ENCODE data around the gene RADIL.

RADIL gene

GRCh38 chr7:4845740-4846142, 37.8 kb downstream of the RADIL start:
- Histone ChIP-seq H3K36me3 (ENCODE audit: insufficient read depth, low read length) (no peaks in the 10 kb centered on the region), H3K27me3 (ENCODE audit: control insufficient read depth, insufficient read depth, low read length) (peaks cover 10% of the 10 kb centered on the region), H3K4me2 (ENCODE audit: low read length) (peak overlapping the region; percentile 39), H3K4me1 (ENCODE audit: control insufficient read depth, insufficient read depth, low read length) (no peaks in the 10 kb centered on the region), H3K4me3 (ENCODE audit: low read length) (peak overlapping the region; percentile 31), H3K9me3 (replicated peaks; ENCODE audit: low read length) (no peaks in the 10 kb centered on the region), H3K9ac (ENCODE audit: low read depth, low read length) (no peak overlapping the region)

GRCh38 chr7:4842319-4843064, 41.0 kb downstream of the RADIL start:
- H3K4me2 ChIP-seq (ENCODE audit: low read length), result no peak overlapping the region
- H3K36me3 ChIP-seq (ENCODE audit: insufficient read depth, low read length), result no peaks in the 10 kb centered on the region
- no peak overlapping the region for H3K4me3 ChIP-seq (ENCODE audit: low read length)
- no peaks in the 10 kb centered on the region for H3K9me3 ChIP-seq (replicated peaks; ENCODE audit: low read length)
- H3K27me3 ChIP-seq (ENCODE audit: control insufficient read depth, insufficient read depth, low read length), result peaks cover 10% of the 10 kb centered on the region
- H3K4me1 ChIP-seq (ENCODE audit: control insufficient read depth, insufficient read depth, low read length), result no peaks in the 10 kb centered on the region
- H3K9ac ChIP-seq (ENCODE audit: low read depth, low read length), result no peak overlapping the region

GRCh38 chr7:4841836-4842235, 41.7 kb downstream of the RADIL start:
- H3K36me3 ChIP-seq (ENCODE audit: insufficient read depth, low read length), result no peaks in the 10 kb centered on the region
- H3K27me3 ChIP-seq (ENCODE audit: control insufficient read depth, insufficient read depth, low read length), result peaks cover 10% of the 10 kb centered on the region
- no peak overlapping the region for H3K4me3 ChIP-seq (ENCODE audit: low read length)

GRCh38 chr7:4841007-4841784, 42.3 kb downstream of the RADIL start:
- Histone ChIP-seq H3K9me3 (replicated peaks; ENCODE audit: low read length) (no peaks in the 10 kb centered on the region), H3K4me3 (ENCODE audit: low read length) (no peak overlapping the region), H3K9ac (ENCODE audit: low read depth, low read length) (no peak overlapping the region), H3K36me3 (ENCODE audit: insufficient read depth, low read length) (no peaks in the 10 kb centered on the region), H3K4me2 (ENCODE audit: low read length) (no peak overlapping the region), H3K27me3 (ENCODE audit: control insufficient read depth, insufficient read depth, low read length) (peaks cover 10% of the 10 kb centered on the region), H3K4me1 (ENCODE audit: control insufficient read depth, insufficient read depth, low read length) (no peaks in the 10 kb centered on the region)

More at GRCh38 chr7:4841836-4842235, 41.7 kb downstream of the RADIL start:
- Histone ChIP-seq H3K4me2 (ENCODE audit: low read length) (no peak overlapping the region), H3K9ac (ENCODE audit: low read depth, low read length) (no peak overlapping the region), H3K9me3 (replicated peaks; ENCODE audit: low read length) (no peaks in the 10 kb centered on the region), H3K4me1 (ENCODE audit: control insufficient read depth, insufficient read depth, low read length) (no peaks in the 10 kb centered on the region)

- H3K4me3 ChIP-seq (ENCODE audit: low read length), result no peak overlapping the region
These were observed 43.4 kb downstream of the RADIL start for GRCh38 chr7:4840079-4840501.

GRCh38 chr7:4838626-4839334, 44.7 kb downstream of the RADIL start:
- Histone ChIP-seq H3K4me1 (ENCODE audit: control insufficient read depth, insufficient read depth, low read length) (no peaks in the 10 kb centered on the region), H3K27me3 (ENCODE audit: control insufficient read depth, insufficient read depth, low read length) (no peaks in the 10 kb centered on the region), H3K4me3 (ENCODE audit: low read length) (no peak overlapping the region), H3K9ac (ENCODE audit: low read depth, low read length) (no peak overlapping the region), H3K4me2 (ENCODE audit: low read length) (no peak overlapping the region), H3K9me3 (replicated peaks; ENCODE audit: low read length) (no peaks in the 10 kb centered on the region), H3K36me3 (ENCODE audit: insufficient read depth, low read length) (no peaks in the 10 kb centered on the region)

More at GRCh38 chr7:4840079-4840501, 43.4 kb downstream of the RADIL start:
- H3K9me3 ChIP-seq (replicated peaks; ENCODE audit: low read length), result no peaks in the 10 kb centered on the region
- no peaks in the 10 kb centered on the region for H3K36me3 ChIP-seq (ENCODE audit: insufficient read depth, low read length)
- H3K4me1 ChIP-seq (ENCODE audit: control insufficient read depth, insufficient read depth, low read length), result no peaks in the 10 kb centered on the region
- no peak overlapping the region for H3K4me2 ChIP-seq (ENCODE audit: low read length)
- no peak overlapping the region for H3K9ac ChIP-seq (ENCODE audit: low read depth, low read length)
- peaks cover 3% of the 10 kb centered on the region for H3K27me3 ChIP-seq (ENCODE audit: control insufficient read depth, insufficient read depth, low read length)

GRCh38 chr7:4837803-4838625, 45.5 kb downstream of the RADIL start:
- no peaks in the 10 kb centered on the region for H3K9me3 ChIP-seq (replicated peaks; ENCODE audit: low read length)
- H3K27me3 ChIP-seq (ENCODE audit: control insufficient read depth, insufficient read depth, low read length), result no peaks in the 10 kb centered on the region
- no peaks in the 10 kb centered on the region for H3K36me3 ChIP-seq (ENCODE audit: insufficient read depth, low read length)
- no peaks in the 10 kb centered on the region for H3K4me1 ChIP-seq (ENCODE audit: control insufficient read depth, insufficient read depth, low read length)
- no peak overlapping the region for H3K9ac ChIP-seq (ENCODE audit: low read depth, low read length)
- no peak overlapping the region for H3K4me3 ChIP-seq (ENCODE audit: low read length)
- no peak overlapping the region for H3K4me2 ChIP-seq (ENCODE audit: low read length)

- Histone ChIP-seq H3K4me3 (ENCODE audit: low read length) (no peak overlapping the region), H3K36me3 (ENCODE audit: insufficient read depth, low read length) (no peaks in the 10 kb centered on the region), H3K4me1 (ENCODE audit: control insufficient read depth, insufficient read depth, low read length) (no peaks in the 10 kb centered on the region), H3K27me3 (ENCODE audit: control insufficient read depth, insufficient read depth, low read length) (no peaks in the 10 kb centered on the region), H3K9me3 (replicated peaks; ENCODE audit: low read length) (no peaks in the 10 kb centered on the region), H3K9ac (ENCODE audit: low read depth, low read length) (no peak overlapping the region), H3K4me2 (ENCODE audit: low read length) (no peak overlapping the region)
These were observed 46.3 kb downstream of the RADIL start for GRCh38 chr7:4837041-4837802.

GRCh38 chr7:4836206-4836661, 47.3 kb downstream of the RADIL start:
- Histone ChIP-seq H3K4me1 (ENCODE audit: control insufficient read depth, insufficient read depth, low read length) (no peaks in the 10 kb centered on the region), H3K36me3 (ENCODE audit: insufficient read depth, low read length) (no peaks in the 10 kb centered on the region), H3K4me2 (ENCODE audit: low read length) (no peak overlapping the region), H3K4me3 (ENCODE audit: low read length) (no peak overlapping the region), H3K9ac (ENCODE audit: low read depth, low read length) (no peak overlapping the region), H3K27me3 (ENCODE audit: control insufficient read depth, insufficient read depth, low read length) (no peaks in the 10 kb centered on the region), H3K9me3 (replicated peaks; ENCODE audit: low read length) (no peaks in the 10 kb centered on the region)

- no peak overlapping the region for H3K4me2 ChIP-seq (ENCODE audit: low read length)
- no peaks in the 10 kb centered on the region for H3K4me1 ChIP-seq (ENCODE audit: control insufficient read depth, insufficient read depth, low read length)
- no peaks in the 10 kb centered on the region for H3K9me3 ChIP-seq (replicated peaks; ENCODE audit: low read length)
- no peak overlapping the region for H3K4me3 ChIP-seq (ENCODE audit: low read length)
- no peaks in the 10 kb centered on the region for H3K36me3 ChIP-seq (ENCODE audit: insufficient read depth, low read length)
- no peaks in the 10 kb centered on the region for H3K27me3 ChIP-seq (ENCODE audit: control insufficient read depth, insufficient read depth, low read length)
- H3K9ac ChIP-seq (ENCODE audit: low read depth, low read length), result no peak overlapping the region
These were observed 47.9 kb downstream of the RADIL start for GRCh38 chr7:4835398-4836205.
